ENCODE results near the gene KRT39. TPM values are rescaled to one million over a fixed set of nuclear protein-coding genes. Genes with fewer than 3 reads are reported as not detected.

Gene KRT39
- total RNA-seq, 2 donors from 2014 or later: not detected

GRCh38 chr17:40937384-40937819 lies 29.3 kb downstream of the KRT39 start, which contains the start of gene KRT23:
TSS of gene KRT23 (minus strand) at chr17:40937646. CDS start at chr17:40936603, 1,043 bp downstream.
- Histone ChIP-seq H3K9me3 (no peaks in the 10 kb centered on the region), H3K27ac (peak within 1 kb of the TSS in 3 of 4 donors; percentile 37 to 73 (median 56)), H3K27me3 (no peaks in the 10 kb centered on the region), H3K4me3 (no peak within 1 kb of the TSS), H3K36me3 (replicated peaks in 1 of 2; ENCODE audit: insufficient read depth in 1 of 2, low read depth in 2 of 2) (no peaks in the 10 kb centered on the region), H3K4me1 (peaks cover 15% of the 10 kb centered on the region)
- ATAC-seq (peak; percentile 58), DNase-seq (peak in 2 of 4 donors; percentile 16 to 29)
- 16 to 21% methylated on average over 9 of the region's 9 CpGs for WGBS, 2 donors
- TF ChIP-seq POLR2A (IDR thresholded peaks at IDR 0.05): no peak
- TF ChIP-seq, protein P1, sequence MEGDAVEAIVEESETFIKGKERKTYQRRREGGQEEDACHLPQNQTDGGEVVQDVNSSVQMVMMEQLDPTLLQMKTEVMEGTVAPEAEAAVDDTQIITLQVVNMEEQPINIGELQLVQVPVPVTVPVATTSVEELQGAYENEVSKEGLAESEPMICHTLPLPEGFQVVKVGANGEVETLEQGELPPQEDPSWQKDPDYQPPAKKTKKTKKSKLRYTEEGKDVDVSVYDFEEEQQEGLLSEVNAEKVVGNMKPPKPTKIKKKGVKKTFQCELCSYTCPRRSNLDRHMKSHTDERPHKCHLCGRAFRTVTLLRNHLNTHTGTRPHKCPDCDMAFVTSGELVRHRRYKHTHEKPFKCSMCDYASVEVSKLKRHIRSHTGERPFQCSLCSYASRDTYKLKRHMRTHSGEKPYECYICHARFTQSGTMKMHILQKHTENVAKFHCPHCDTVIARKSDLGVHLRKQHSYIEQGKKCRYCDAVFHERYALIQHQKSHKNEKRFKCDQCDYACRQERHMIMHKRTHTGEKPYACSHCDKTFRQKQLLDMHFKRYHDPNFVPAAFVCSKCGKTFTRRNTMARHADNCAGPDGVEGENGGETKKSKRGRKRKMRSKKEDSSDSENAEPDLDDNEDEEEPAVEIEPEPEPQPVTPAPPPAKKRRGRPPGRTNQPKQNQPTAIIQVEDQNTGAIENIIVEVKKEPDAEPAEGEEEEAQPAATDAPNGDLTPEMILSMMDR (IDR thresholded peaks at IDR 0.05): no peak
- intact Hi-C loops (cut with DNase I): no loop called here

GRCh38 chr17:40936976-40937375 lies 29.8 kb downstream of the KRT39 start:
- H3K36me3 ChIP-seq (replicated peaks in 1 of 2; ENCODE audit: insufficient read depth in 1 of 2, low read depth in 2 of 2): no peaks in the 10 kb centered on the region
- no peaks in the 10 kb centered on the region for H3K27me3 ChIP-seq
- ATAC-seq (peak; percentile 52), DNase-seq (no peak)
- peak overlapping the region in 3 of 4 donors; percentile 37 to 73 (median 56) for H3K27ac ChIP-seq
- TF ChIP-seq, protein P1 (IDR thresholded peaks at IDR 0.05): no peak
- TF ChIP-seq POLR2A (IDR thresholded peaks at IDR 0.05): no peak
- WGBS, 2 donors: 21 to 25% methylated on average over 5 of the region's 5 CpGs
- H3K9me3 ChIP-seq: no peaks in the 10 kb centered on the region
- H3K4me1 ChIP-seq: peaks cover 15% of the 10 kb centered on the region
- H3K4me3 ChIP-seq: no peak overlapping the region
- intact Hi-C loops (cut with DNase I): no loop called here

DNA sequence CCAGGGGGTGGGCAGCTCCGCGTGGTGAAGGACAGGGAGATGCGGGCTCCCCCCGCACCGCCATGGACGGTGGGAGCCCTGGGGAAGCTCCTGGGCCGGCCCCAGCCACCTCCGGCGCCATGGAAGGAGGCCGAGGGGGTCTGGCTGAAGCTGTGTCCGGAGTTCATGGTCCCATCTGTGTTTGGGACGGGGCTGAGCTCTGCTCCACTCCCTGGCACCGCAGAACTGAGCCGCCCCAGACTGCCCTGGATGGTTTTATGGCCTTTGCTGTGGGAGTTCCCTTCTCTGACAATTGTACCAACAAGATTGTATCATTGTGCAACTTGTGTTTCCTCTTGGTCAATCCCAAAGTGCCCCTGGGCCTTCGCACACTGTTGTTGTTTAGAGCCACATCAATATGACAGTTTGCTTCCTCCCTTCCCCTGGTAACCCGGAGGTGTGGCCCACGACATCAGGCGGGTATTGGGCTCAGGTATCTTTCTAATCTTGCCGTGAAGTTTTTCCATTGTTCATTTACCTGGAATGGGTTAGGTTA lies 30.2 kb downstream of the KRT39 start:
- DNase-seq (peak in 1 of 4 donors; percentile 10), ATAC-seq (no peak)
- H3K36me3 ChIP-seq (replicated peaks in 1 of 2; ENCODE audit: insufficient read depth in 1 of 2, low read depth in 2 of 2): no peaks in the 10 kb centered on the region
- H3K27ac ChIP-seq: peak overlapping the region in 3 of 4 donors; percentile 37 to 73 (median 56)
- 72 to 77% methylated on average over 18 to 19 of the region's 19 CpGs for WGBS, 2 donors
- intact Hi-C loops (cut with DNase I): no loop called here
- peaks cover 15% of the 10 kb centered on the region for H3K4me1 ChIP-seq
- no peaks in the 10 kb centered on the region for H3K9me3 ChIP-seq
- no peak for TF ChIP-seq POLR2A (IDR thresholded peaks at IDR 0.05)
- TF ChIP-seq, protein P1 (IDR thresholded peaks at IDR 0.05): no peak
- no peak overlapping the region for H3K4me3 ChIP-seq
- no peaks in the 10 kb centered on the region for H3K27me3 ChIP-seq

- TF ChIP-seq POLR2A (IDR thresholded peaks at IDR 0.05): no peak
- TF ChIP-seq, protein P1 (IDR thresholded peaks at IDR 0.05): no peak
Measured at GRCh38 chr17:40935624-40936023, 31.1 kb downstream of the KRT39 start.

DNA sequence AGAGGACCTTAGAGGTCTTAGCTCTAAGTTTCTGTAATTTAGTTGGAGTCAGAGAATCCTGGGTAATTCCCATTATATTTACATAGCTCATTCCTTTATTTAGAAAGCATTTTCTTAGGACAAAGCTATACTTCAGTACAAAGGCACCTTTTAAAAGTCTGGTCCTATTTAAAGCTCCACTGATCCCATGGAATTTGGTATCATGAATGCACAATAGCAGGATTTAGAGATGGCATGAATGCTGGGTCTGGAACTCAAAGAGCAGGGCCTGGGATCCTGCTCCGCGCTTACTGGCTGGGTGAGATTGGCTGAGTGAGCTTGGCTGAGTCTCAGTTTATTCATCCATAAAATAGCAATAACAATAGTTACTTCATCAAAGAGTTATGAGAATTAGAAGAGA lies 34.1 kb downstream of the KRT39 start:
- intact Hi-C loops (cut with DNase I): no loop called here
- H3K36me3 ChIP-seq (replicated peaks in 1 of 2; ENCODE audit: insufficient read depth in 1 of 2, low read depth in 2 of 2): no peaks in the 10 kb centered on the region
- DNase-seq (no peak), ATAC-seq (no peak)
- 42 to 79% methylated on average over 2 of the region's 2 CpGs for WGBS, 2 donors
- TF ChIP-seq POLR2A (IDR thresholded peaks at IDR 0.05): no peak
- TF ChIP-seq, protein P1 (IDR thresholded peaks at IDR 0.05): no peak
- no peak overlapping the region for H3K27ac ChIP-seq
- H3K4me1 ChIP-seq: peaks cover 8% of the 10 kb centered on the region
- no peaks in the 10 kb centered on the region for H3K27me3 ChIP-seq
- no peaks in the 10 kb centered on the region for H3K9me3 ChIP-seq
- H3K4me3 ChIP-seq: no peak overlapping the region

More at GRCh38 chr17:40935624-40936023, 31.1 kb downstream of the KRT39 start:
- WGBS, 2 donors: 46 to 48% methylated on average over 3 of the region's 3 CpGs
- Histone ChIP-seq H3K9me3 (no peaks in the 10 kb centered on the region), H3K27me3 (no peaks in the 10 kb centered on the region), H3K4me1 (peaks cover 15% of the 10 kb centered on the region), H3K27ac (no peak overlapping the region), H3K36me3 (replicated peaks in 1 of 2; ENCODE audit: insufficient read depth in 1 of 2, low read depth in 2 of 2) (no peaks in the 10 kb centered on the region), H3K4me3 (no peak overlapping the region)
- DNase-seq (no peak), ATAC-seq (no peak)
- intact Hi-C loops (cut with DNase I): no loop called here

All from body of pancreas (tissue), 4 donors.